Inflammatory macrophage treated with lipopolysaccharide for 1 hour (primary cell): ENCODE measurements around the gene CDK11B.
"Not testable (repeated sequence)": the region's sequence is repeated elsewhere in the genome, so short reads cannot be mapped to it uniquely, and the experiment has no call there.

ENCODE experiments used
- DNase-seq, 2 donors: peaks; one replicate each; pipeline ENCODE4 v3.0.0-alpha.2; 2020 to 2022

The CDK11B gene

GRCh38 chr1:1658583-1659549 is at the start of gene CDK11B:
TSS of gene CDK11B (minus strand) at chr1:1659004. CDS start at chr1:1657485, 1,519 bp downstream.
- DNase-seq = peak; percentile 91 to 94

DNA sequence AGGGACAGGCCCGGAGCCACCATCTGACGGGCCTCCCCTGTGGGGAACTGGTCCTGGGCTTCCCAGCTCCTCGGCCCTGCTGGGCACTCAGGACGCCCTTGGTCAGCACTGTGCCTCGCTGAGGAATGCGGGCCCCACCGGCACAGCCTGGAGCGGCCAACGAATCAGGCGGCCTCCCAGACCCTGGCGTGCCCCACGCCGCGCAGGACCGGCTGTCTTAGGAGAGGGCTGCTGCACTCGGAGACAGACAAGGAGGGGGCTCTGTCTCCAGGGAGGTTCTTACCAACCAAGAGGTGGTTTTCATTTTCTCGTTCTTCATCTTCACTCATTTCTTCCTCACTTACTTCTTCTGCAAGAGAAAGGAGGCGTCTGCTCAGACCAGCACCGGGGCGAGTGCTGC is 49.1 kb upstream of the CDK11B start:
- DNase-seq = not testable (repeated sequence)

DNA sequence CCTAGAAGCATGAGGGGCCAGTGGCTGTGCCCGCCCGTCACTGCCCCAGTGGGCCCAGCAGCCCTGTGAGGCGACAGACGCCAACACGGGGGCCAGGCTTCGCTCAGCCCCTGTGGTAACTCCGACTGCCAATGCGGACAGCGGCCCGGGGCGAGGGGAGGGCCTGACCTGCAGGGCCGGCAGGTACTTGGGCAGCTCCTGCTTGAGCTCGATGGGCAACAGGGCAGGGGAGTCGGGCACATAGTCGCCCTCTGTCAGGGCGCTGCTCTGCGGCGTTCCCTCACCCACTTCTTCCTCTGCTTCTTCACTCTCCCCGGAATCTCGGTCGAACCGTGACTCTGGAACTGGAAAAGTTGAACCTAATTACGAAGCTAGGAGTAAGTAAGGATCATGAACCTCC is 48.4 kb upstream of the CDK11B start:
- DNase-seq = not testable (repeated sequence)

DNA sequence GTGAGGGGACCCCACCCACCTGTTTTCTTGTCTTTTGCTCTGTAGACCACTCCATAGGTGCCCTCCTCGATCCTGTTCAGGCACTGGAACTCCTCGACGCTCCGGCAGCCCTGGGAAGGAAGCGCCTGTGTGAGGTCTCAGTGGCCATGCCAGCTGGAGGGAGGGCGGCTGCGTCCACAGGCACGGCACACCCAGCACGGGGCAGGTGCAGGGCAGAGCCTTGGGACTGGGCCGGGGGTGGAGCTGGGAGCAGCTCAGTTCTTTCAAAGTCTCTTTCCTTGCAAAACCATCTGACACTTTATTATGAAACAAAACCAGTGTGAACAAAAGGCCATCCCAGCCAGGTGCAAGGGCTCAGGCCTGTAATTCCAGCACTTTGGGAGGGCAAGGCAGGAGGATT is 46.8 kb upstream of the CDK11B start:
- not testable (repeated sequence) for DNase-seq

- DNase-seq = not testable (repeated sequence)
These were observed 45.6 kb upstream of the CDK11B start for GRCh38 chr1:1704284-1704957.

DNA sequence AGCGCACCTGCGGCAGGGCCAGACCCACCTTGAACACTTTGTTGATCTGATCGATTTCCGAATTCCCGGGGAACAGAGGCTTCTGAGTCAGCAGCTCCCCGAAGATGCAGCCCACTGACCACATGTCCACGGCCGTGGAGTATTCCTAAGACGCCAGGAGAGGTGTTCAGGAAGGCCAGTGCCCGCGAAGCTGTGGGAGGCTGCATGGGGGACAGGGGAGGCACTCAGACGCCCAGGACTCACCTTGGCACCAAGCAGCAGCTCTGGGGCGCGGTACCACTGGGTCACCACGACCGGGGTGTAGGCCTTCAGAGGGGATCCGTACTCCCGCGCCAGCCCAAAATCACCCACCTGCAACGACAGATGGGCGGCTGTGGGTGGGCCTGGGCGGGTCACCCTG is 45.0 kb upstream of the CDK11B start:
- no peak for DNase-seq

DNA sequence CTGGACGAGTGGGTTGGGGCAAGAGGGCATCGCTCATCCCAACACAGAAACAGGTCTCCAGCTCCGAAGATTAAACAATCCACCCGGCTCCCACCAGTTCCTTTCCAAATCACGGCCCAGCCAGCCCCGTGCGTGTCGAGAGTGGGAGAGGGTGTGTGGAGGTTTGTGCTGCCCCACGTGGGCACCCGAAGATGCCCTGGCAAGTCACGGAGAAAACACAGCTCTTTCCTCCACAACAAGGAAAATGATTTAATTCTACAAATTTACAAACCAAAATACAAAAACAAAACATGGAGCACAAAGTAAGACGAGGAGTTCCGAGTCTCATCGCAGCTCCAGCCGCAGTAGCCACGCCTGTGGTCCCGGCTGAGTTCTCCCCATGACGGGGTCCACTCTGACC is 43.7 kb upstream of the CDK11B start:
- DNase-seq = not testable (repeated sequence)

DNA sequence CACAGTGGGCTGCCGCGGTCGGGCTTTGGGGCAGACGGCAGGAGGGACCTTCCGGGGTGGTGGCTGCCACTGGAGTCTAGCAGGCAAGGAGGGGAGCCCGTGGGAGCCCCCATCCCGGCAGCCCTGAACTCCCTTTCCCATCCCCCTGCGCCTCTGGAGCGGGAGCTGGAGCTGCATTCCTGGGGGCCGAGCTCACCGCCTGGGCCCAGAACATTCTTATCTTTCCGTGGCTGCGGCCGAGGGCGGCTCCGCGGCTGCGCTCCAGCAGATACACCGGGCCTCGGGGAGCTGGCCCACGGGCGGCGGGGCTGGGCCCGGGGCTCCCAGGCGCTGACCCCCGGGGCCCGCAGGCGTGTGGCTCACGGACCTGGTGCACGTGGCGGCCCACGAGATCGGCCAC is 41.8 kb upstream of the CDK11B start:
- DNase-seq = not testable (repeated sequence)

GRCh38 chr1:1700067-1700466 is 41.3 kb upstream of the CDK11B start:
- DNase-seq = not testable (repeated sequence)

DNA sequence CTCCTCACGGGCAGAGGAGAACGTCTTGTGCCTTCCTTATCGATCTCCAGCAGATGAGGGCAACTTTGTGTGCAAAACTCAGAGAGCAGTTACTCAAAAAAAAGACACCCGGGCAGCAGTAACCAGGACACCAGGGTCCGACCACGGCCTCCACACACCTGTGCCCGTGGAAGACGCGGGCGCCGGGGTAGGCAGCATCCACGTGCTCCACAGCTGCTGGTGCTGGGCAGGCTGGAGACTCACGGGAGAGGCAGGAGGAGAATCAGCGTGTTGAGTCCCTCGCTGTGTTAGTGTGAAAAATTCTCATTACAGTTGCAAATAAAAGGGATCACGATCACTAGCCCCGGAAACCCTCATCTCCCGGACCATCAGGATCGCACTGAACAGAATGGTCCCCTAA is 40.3 kb upstream of the CDK11B start:
- not testable (repeated sequence) for DNase-seq

GRCh38 chr1:1697358-1698183 is 38.8 kb upstream of the CDK11B start:
- not testable (repeated sequence) for DNase-seq

- not testable (repeated sequence) for DNase-seq
These were observed 37.9 kb upstream of the CDK11B start for GRCh38 chr1:1696431-1697357.

DNA sequence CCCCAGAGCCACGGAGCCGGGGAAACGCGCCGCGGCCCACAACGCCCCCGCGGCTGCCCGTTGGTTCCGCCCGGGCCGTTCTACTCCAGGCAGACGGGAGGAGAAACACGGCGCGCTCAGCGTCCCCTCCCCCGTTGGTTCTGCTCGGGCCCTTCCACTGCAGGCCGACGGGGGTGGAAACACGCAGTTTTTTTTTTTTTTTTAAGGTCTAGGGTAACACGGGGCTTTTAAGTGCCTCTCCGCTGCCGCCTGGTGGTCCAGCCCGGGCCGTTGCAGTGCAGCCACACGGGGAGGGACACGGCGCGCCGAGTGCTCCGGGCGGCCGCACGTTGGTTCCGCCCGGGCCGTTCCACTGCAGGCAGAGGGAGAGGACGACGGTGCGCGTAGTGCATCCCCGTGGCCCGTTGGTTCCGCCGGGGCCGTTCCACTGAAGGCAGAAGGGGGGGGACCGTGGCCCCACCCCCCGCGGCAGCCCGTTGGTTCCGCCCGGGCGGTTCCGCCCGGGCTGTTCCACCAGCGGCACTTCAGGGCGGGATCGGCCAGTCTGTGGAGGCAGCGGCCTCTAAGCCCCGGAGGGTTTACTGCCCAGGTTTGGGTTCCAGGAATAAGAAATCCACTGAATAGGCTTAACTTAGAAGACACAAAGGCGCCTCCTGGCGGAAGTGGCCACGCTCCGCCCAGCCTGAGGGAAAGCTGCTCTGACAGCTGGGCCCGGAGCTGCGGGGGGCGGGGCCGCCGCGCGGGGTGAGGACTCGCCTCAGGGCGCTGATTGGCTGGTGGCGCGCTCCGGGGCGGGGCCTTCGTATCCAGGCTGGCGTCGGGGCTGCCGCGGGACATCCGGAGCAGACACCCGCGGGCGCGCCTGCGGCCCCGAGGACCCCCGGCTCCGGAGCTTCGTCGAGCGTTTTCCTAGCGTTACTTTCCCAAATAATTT is 34.2 kb upstream of the CDK11B start, which contains the start of gene SLC35E2B:
Gene SLC35E2B (minus strand): TSS at position 82 of the 934 bp plus-strand sequence. CDS start 16,096 bp downstream, outside the sequence.
- peak; percentile 69 to 90 for DNase-seq

DNA sequence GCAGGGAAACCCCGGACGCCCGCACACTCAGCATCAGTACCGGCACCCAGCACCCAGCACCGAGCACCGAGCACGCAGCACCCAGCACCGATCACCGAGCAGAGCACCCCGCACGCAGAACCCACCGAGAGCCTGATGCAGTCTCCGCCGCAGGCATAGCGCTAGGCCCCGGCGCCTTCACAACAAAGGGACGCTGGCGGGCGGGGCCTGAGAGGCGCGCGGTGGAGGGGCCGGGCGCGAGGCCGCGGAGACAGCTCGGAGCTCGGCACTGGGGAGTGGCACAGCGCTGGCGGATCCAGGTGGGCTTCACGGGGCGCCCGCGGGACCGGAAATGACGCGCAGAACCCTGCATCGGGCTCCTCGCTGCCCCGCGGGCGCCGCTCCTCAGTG is 33.5 kb upstream of the CDK11B start:
- DNase-seq = peak; percentile 5 to 42

DNA sequence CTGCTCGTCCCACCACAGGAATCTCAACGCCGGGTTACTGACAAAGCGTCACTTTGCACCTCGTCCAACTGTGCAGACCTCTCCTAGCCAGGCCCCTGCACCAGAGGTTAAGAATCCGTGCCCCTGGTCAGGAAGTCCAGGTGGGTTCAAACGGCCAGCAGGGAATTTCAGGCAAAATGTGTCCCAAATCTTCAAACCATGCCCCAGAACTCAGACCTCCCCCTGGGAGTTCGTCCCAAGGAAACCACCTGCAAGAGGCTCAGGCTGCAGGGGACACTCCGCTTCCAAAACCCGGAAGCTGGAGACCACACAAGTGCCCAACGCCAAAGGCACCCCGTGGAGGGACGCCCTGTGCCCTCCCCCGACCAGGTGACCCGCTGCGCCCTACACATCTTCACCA is 32.6 kb upstream of the CDK11B start:
- not testable (repeated sequence) for DNase-seq

DNA sequence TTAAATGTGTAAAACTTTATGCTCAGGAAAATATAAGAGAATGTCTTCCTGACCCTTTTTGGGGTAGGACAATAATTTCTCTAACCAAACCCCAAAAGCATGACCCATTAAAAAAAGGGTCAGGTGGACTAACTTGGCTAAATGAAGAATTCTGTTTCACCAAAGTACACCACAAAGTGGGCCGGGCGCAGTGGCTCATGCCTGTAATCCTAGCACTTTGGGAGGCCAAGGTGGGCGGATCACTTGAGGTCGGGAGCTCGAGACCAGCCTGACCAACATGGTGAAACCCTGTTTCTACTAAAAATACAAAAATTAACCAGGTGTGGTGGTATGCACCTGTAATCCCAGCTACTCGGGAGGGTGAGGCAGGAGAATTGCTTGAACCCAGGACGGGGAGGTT is 30.7 kb upstream of the CDK11B start:
- DNase-seq = not testable (repeated sequence)

DNA sequence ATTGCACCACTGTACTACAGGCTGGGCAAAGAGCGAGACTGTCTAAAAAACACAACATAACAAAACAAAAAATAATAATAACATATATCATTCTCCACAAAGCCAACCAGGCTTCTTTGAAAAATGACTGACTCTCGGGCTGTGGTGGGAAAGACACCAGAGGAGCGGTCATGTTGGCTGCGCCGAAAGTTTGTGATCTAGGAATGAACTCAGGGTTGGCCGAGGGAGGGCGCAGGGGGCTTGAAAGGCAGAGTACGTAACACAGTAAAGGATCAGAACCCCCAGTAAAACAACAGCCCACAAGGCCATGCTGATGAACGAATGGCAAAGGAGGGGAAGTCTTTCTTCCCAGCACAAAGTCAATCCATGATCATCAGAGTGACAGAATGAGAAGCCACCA is 29.0 kb upstream of the CDK11B start:
- no peak for DNase-seq

DNA sequence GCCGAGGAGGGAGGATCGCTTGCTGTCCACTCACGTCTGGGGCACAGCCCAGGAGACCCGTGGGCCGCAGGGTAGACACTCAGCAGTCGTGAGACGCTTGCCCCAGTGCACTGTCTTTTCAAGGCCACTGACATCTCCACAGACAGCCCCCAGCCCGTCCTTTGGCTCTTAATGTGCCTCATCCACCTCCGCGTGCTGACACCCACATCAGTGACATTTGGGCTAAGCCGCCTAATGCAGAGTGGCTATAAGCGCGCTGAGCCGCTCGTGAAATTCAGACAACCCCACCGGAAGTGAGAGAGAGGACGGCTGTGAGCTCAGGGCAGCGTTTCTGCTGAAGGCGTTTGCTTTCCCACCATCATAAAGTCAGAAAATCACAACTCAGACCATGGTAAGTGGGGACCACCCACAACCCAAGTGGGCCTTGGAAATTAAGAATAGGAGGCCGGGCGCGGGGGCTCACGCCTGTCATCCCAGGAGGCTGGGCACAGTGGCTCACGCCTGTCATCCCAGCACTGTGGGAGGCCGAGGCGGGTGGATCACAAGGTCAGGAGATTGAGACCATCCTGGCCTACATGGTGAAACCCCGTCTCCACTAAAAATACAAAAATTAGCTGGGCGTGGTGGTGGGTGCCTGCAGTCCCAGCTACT is 25.4 kb upstream of the CDK11B start:
- DNase-seq = no peak

DNA sequence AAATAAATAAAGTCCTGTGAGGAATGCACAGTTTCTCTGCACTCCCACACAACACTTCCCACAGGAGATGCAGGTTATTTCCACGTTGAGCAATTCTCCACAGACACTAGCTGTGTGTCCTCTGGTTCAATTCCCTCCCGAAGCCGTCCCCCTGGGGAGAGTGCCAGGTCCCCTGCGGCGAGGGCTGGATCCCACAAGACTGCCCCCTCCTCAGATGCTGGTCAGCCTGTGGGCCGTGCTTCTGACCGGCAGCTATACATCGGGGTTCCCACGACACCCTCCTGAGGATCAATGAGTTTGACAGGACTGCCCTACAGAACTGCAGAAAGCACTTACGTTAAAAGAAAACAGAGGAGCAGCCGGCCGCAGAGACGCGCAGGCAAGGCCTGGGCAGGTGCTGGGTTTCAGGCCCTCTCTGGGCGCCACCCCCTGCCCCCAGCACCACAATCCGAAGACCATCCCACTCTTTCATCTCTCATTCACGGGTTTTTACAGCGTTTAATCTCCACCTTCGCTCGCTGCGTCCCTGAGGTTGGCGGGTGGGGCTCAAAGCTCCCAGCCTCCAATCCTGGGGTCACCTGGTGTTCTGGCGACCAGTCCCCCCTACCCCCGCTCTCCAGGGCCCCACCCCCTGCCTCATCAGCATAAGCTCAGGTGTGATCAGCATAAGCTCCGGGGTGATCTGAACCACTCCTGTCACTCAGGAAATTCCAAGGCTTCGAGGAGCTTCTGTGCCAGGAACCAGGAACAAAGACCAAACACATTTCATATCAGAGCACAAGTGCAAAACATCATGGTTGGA is 24.5 kb upstream of the CDK11B start:
- DNase-seq = no peak
